Motor neuron (in vitro differentiated cells): ENCODE results near the gene PDF. TPM values are rescaled to one million over a fixed set of nuclear protein-coding genes. Genes with fewer than 3 reads are reported as not detected.

Experiments
- ATAC-seq, 8 experiments: fragments of 200-7000 bp; cut with Tn5 transposase; replicated peaks in 6 of 8; 2 replicates each; pipeline ENCODE4 v1.8.0; 2021; ENCODE audit warnings: mild to moderate bottlenecking in 8 of 8, moderate library complexity in 8 of 8
- H3K27ac ChIP-seq, 2 donors: fragments of 250-450 bp; sonication (Bioruptor Pico); 2 replicates each; pipeline ENCODE4 v1.9.0; 2021; ENCODE audit warnings: antibody characterized with exemption in 2 of 2, mild to moderate bottlenecking in 2 of 2, moderate library complexity in 1 of 2
- H3K4me1 ChIP-seq, 2 donors: fragments of 250-450 bp; sonication (Bioruptor Pico); replicated peaks in 1 of 2; 2 replicates each; pipeline ENCODE4 v1.6.1; 2021; ENCODE audit warnings: antibody characterized with exemption in 2 of 2, mild to moderate bottlenecking in 2 of 2, moderate library complexity in 1 of 2
- H3K4me3 ChIP-seq, 5 donors: fragments of 250-450 bp; sonication (Bioruptor Pico); 2 replicates each; pipeline ENCODE4 v1.9.0; 2021; ENCODE audit warnings: antibody characterized with exemption in 5 of 5, mild to moderate bottlenecking in 5 of 5, moderate library complexity in 4 of 5
- WGBS, 10 experiments: fragments of 450-650 bp; shearing (Covaris generic); methylation state at CpG; one replicate each; pipeline ENCODE4 v1.0.0; 2022; 5-methylcytosine and 5-hydroxymethylcytosine counted together
- in situ Hi-C, 9 experiments: fragments of 400-800 bp; cut with MboI; loops; one replicate each; pipeline ENCODE4 v1.15.0; 2021; ENCODE audit warnings: low sequenced_read_pairs in 9 of 9, low pct_unique_long_range_greater_than_20kb in 2 of 9; ENCODE audit not compliant: unreplicated experiment in 9 of 9
- total RNA-seq, 8 experiments: library from RNA; unstranded; fragments of 300-600 nt; gene quantifications; 2 replicates each; pipeline versions ENCODE4 v1.2.3 to v1.2.4, GENCODE V29; 2022

The PDF gene
- total RNA-seq, 8 experiments from 2014 or later = 3.0 to 12.8 (median 5.8) TPM

DNA sequence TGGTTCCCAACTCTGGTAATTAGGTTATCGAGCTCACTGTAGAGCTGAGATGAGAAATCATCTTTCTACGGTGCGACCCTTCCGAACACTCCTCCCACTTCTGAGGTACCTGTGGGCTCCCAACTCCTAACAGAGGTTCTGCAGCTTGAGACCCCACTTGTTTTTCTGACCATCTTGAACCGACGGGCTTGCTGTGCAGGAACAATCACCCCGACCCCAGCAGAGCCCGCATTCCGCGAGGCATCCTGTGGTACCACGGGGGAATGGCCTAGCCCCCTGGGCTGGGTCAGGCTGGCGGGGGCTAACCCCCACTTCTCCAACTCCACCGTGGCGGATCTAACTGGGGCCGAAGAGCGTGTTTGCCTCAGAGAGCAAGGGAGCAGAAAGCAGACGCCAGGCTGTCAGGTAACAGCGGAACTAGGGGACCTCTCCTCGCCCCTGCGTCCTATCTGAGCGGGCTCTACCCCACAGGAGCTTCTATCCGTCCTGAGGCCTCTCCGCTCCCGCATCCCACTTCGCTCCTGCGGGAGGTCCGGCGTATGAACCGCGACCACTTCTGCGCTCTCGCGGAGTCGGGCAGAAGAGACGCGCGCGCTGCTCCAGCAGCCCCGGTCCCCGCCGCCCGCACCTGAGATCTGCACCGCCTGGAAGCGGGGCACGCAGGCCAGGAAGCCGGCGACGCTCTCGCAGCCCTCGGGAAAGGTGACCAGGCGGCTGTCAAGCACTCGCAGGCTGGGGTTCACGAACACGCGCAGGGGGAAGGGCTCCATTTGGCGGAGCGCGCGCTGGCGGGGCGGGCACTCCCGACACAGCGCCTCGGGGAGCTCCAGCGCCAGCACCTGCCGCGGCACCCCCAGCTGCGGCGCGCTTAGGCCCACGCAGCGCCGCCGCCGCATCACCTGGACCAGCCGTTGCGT is 761 bp downstream of the PDF start:
- H3K27ac ChIP-seq = peak overlapping the region; percentile 86 to 94

DNA sequence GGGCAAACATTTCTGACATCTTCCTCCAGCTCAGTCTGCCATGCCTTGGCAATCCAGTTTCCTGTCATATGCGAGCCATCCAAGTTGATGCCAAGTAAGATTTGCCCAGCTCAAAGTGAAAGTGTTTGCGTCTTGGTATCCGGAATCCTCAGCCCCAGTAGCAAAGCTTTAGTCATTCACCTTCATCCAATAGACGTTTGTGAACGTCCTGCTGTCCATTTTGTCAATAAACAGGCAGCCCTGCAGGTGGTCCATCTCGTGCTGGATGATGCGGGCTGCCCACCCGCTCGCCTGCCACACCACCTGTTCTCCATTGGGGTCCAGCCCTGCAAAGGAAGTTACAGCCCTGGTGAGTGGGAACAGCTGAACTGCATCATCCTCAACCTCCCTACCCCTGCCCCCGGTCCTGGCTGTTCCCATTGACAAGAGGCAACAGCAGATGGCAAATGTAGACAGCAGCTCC is 1.5 kb downstream of the PDF start:
- WGBS, 10 experiments = 0 to 100% (median 56%) methylated on average over 1 to 9 of the region's 10 CpGs
- in situ Hi-C loops = no loop called here

More for the DNA sequence above, 761 bp downstream of the PDF start:
- Histone ChIP-seq H3K4me3 (peak overlapping the region; percentile 62 to 93 (median 79)), H3K4me1 (peaks cover 27 to 39% of the 10 kb centered on the region in 2 donors)
- in situ Hi-C loops = no loop called here
- WGBS, 10 experiments = 9 to 80% (median 50%) methylated on average over 2 to 25 of the region's 77 CpGs; no CpG with 5 or more reads in 5 of the 10 experiments
- peak in 4 of 8 experiments; percentile 0 to 44 (median 37) for ATAC-seq

DNA sequence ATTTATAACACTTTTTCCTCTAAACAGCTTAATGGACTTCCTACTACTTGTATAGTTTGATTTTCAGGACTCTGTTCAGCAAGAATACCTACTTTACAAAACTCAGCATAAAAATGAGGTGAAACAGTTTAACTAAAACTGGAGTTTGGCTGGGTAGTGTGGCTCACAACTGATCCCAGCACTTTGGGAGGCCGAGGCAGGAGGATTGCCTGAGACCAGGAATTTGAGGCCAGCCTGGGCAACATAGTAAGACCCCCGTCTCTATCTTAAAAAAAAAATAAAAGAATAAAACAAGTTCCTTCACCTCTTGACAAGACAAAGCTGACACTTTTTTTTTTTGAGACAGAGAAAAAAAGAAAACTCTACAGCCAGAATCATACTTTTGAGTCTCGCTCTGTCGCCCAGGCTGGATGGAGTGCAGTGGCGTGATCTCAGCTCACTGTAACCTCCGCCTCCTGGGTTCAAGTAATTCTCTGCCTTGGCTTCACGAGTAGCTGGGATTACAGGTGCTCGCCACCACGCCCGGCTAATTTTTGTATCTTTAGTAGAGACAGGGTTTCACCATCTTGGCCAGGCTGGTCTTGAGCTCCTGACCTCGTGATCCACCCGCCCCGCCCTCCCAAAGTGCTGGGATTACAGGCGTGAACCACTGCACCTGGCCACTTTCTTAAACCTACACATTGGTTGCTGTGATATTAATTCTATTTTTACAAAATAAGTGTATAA is 2.6 kb downstream of the PDF start:
- Histone ChIP-seq H3K4me1 (peaks cover 27 to 39% of the 10 kb centered on the region in 2 donors), H3K4me3 (peak overlapping the region in 2 of 5 donors; percentile 83 to 93), H3K27ac (no peak overlapping the region)
- WGBS, 10 experiments = 50 to 100% (median 100%) methylated on average over 1 to 7 of the region's 14 CpGs; no CpG with 5 or more reads in 3 of the 10 experiments
- in situ Hi-C loops = no loop called here
- ATAC-seq = no peak

More for the DNA sequence above, 1.5 kb downstream of the PDF start:
- peak overlapping the region; percentile 62 to 93 (median 79) for H3K4me3 ChIP-seq
- peaks cover 27 to 39% of the 10 kb centered on the region in 2 donors for H3K4me1 ChIP-seq
- H3K27ac ChIP-seq = no peak overlapping the region
- ATAC-seq = no peak

DNA sequence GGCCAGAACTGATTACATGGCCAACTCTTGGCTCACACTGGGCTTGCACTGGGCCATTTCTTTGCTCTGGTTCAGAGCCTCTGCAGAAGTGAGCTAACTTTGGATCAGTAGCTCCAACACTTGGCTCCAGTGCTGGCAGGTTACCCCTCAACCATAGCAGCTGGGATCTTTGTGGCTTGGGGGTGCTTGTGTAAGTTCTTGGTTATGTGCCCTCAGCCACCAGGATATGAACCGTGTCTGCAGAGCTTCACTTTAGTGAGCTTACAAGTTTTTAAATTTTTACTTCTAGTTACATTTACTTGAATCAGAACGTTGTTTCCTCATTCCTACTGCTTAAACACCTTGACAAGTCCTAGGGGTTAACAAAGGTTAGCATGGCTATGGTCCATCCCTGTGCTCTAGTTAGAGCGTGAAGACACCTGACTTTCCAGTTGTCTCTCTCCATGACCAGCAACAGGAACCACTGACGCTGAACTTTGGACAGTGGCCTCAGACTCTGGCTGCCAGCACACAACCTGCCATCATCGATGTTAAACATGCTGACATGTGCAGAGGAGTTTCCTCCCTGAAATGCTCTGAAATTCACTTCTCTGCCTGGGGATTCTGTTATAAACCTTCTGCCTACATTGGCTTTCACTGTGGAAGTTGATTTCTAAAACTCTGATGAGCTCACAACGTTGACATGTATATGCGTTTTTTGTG is 4.1 kb downstream of the PDF start:
- Histone ChIP-seq H3K4me1 (peaks cover 25 to 39% of the 10 kb centered on the region in 2 donors), H3K27ac (no peak overlapping the region), H3K4me3 (no peak overlapping the region)
- ATAC-seq = no peak
- in situ Hi-C loops = no loop called here
- 50 to 90% (median 81%) methylated on average over 1 to 7 of the region's 7 CpGs; no CpG with 5 or more reads in 1 of the 10 experiments for WGBS, 10 experiments

DNA sequence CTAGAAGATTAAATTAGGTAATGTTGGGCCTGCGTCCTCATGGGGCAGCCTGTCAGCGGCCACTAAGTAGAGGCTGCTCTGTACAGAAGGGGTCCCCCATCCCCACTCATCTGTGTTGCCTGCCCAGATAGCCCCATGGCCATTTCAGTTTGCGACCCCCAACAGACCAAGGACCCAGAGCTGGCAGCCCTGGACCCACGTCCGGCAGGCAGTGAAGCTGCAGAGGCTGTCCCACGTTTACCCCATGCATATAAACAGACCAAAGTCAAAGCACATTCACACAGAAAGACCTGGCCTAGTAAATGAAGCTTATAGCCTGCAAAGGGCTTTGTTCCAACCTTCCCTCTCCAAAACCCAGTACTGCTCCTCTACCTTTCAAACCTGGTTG is 4.6 kb downstream of the PDF start:
- Histone ChIP-seq H3K4me3 (no peak overlapping the region), H3K27ac (no peak overlapping the region), H3K4me1 (peaks cover 21 to 35% of the 10 kb centered on the region in 2 donors)
- in situ Hi-C loops = no loop called here
- WGBS, 10 experiments = 60 to 100% (median 98%) methylated on average over 1 to 3 of the region's 6 CpGs; no CpG with 5 or more reads in 4 of the 10 experiments
- no peak for ATAC-seq

DNA sequence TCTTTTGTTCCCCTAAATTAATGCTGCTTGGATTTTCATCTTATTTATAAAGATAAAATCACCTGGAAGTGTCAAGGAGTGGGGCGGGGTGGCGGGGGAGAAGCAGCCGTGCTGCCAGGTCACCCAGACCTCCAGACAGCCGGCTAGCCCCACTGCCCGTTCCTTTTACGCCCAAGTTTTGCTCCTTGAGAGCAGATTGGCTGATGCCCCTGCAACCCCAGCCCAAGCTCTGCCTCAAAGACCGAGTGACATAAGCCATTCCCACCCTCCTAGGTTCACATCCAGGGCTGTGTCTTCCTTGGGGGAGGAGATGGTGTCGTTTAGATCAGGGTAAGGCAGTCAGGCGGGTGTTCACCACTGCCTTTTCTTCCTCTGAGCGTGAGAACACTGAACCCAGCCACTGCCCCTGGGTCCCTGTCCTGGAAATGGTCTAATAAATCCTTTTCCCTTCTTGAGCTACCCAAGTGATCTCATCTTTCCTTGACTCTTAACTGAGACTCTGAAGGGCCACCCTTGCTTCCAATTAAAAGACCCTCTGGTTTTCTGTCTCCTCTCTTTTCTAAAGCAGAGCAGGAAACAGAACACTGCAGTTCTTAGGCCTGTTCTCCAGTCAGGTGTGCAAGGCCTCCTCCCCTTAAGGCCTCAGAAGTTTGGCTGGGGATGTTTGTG is 5.7 kb downstream of the PDF start:
- Histone ChIP-seq H3K4me3 (no peak overlapping the region), H3K4me1 (peaks cover 21 to 35% of the 10 kb centered on the region in 2 donors), H3K27ac (no peak overlapping the region)
- ATAC-seq = peak in 1 of 8 experiments; percentile 2
- in situ Hi-C loops = no loop called here
- WGBS, 10 experiments = 40 to 100% (median 80%) methylated on average over 1 to 5 of the region's 10 CpGs; no CpG with 5 or more reads in 3 of the 10 experiments

DNA sequence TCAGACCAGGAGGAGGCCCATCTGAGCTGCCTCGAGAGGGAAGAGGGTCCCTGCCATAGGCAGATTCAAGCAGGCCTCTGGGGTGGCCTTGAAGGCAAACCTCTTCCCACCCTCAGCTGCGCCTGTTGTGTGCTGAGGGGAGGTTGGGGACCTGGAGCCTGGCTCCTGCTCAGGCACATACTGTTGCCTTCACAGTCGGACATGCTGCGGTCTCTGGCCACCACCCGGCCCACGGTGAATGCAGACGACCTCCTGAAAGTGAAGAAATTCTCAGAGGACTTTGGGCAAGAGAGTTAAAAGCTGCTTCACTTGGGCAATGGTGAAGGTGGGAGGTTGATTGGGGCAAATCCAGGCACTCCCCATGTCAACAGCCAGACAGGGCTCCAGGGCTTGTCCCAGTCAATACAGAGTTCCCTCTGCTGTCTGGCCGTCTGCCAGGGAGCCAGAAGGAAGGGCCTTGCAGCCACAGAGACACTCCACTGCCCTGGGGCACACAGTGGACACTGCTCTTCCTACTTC is 6.3 kb downstream of the PDF start:
- H3K27ac ChIP-seq = no peak overlapping the region
- peaks cover 18 to 31% of the 10 kb centered on the region in 2 donors for H3K4me1 ChIP-seq
- H3K4me3 ChIP-seq = no peak overlapping the region
- in situ Hi-C loops = no loop called here
- peak; percentile 12 to 53 (median 42) for ATAC-seq
- WGBS, 10 experiments = 70 to 92% (median 78%) methylated on average over 1 to 5 of the region's 8 CpGs; no CpG with 5 or more reads in 4 of the 10 experiments

DNA sequence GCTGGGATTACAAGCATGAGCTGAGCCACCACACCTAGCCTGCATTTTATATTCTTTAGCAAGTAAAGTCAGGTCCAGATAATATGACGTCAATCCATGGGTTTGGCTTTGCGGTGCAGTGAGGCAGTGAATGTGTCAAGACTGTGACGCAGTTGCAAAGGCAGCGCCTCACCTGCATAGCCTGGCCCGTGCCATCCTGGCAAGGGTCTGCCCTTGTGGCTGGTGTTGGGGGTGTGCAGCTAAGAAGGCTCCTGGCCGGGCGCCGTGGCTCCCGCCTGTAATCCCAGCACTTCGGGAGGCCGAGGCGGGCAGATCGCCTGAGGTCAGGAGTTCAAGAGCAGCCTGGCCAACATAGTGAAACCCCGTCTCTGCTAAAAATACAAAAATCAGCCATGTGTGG is 7.0 kb downstream of the PDF start:
- WGBS, 10 experiments = 81 to 100% (median 100%) methylated on average over 1 to 11 of the region's 14 CpGs; no CpG with 5 or more reads in 5 of the 10 experiments
- Histone ChIP-seq H3K27ac (no peak overlapping the region), H3K4me1 (peaks cover 11 to 24% of the 10 kb centered on the region in 2 donors), H3K4me3 (no peak overlapping the region)
- ATAC-seq = no peak
- in situ Hi-C loops = no loop called here

DNA sequence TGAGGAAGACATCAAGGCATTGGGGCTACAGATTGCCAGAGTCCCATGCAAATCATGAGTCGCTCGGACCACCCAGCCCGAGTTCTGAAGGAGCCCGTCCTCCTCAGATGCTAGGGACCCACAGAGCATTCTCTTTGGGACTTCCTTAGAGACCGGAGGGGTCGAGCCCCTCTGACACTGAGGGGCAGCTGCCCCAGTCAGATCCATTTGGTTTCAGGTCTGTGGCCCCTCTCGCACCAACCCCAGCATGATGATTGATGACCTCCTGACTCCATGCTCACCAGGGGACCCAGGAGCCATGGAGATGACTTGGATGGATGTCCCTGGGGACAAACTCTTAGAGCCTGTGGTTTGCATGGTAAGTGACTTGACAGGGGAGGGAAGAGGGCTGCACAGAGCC is 8.0 kb downstream of the PDF start:
- 90 to 100% (median 96%) methylated on average over 2 to 5 of the region's 7 CpGs; no CpG with 5 or more reads in 7 of the 10 experiments for WGBS, 10 experiments
- in situ Hi-C loops = no loop called here
- Histone ChIP-seq H3K27ac (no peak overlapping the region), H3K4me3 (no peak overlapping the region), H3K4me1 (peaks cover 3 to 13% of the 10 kb centered on the region in 2 donors)
- ATAC-seq = no peak

DNA sequence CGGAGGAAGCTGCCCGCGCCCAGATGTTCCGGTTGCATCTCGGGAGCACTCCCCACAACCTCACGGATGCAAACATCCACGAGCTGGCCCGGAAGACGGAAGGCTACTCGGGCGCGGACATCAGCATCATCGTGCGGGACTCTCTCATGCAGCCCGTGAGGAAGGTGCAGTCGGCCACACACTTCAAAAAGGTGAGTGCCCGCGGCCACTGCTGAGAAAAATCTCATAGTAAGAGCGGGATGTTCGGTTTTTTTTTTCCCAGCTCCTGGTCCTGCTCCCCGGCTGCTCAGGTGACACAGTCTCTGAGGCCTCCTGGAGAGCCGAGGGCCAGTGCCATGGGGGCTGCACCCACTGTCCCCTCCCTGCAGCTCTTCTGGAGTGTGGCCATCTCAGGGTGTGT is 9.3 kb downstream of the PDF start:
- WGBS, 10 experiments = 87 to 100% (median 92%) methylated on average over 2 to 11 of the region's 22 CpGs; no CpG with 5 or more reads in 4 of the 10 experiments
- in situ Hi-C loops = no loop called here
- no peak for ATAC-seq
- Histone ChIP-seq H3K27ac (no peak overlapping the region), H3K4me3 (no peak overlapping the region), H3K4me1 (peaks cover 0 to under 1% of the 10 kb centered on the region in 2 donors)

DNA sequence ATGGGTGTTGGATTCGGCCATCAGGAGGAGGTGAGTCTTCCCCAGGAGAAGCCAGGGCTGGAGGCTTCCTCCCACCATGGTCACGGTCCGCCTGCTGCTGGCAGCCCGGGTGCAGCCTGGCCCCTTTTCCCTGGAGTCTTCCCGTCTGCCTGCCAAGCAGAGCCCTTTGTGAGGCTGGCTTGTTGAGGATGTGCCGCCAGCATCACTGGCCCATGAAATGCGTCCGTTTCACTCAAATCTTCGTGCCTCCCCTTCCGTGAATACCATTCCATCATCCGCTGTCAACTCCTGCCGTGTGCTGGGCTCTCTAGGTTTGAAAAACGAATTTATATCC is 9.7 kb downstream of the PDF start:
- in situ Hi-C loops = no loop called here
- Histone ChIP-seq H3K4me1 (no peaks in the 10 kb centered on the region), H3K4me3 (no peak overlapping the region), H3K27ac (no peak overlapping the region)
- no peak for ATAC-seq
- 20 to 100% (median 68%) methylated on average over 1 to 3 of the region's 13 CpGs; no CpG with 5 or more reads in 3 of the 10 experiments for WGBS, 10 experiments
